MM.1S (cell line): ENCODE data around the gene TSPYL2.

Experiments used
- EZH2 ChIP-seq: fragments of 300-600 bp; sonication (generic); optimal IDR thresholded peaks from 2 replicates; pipeline ENCODE3; 2017; ENCODE audit warnings: low read depth, mild to moderate bottlenecking, antibody characterized with exemption, low read length, mixed read lengths
- TF ChIP-seq, protein P1 (sequence below): fragments of 300-600 bp; sonication (generic); IDR thresholded peaks from 2 replicates; pipeline ENCODE4 v1.5.1; 2016; ENCODE audit warnings: antibody characterized with exemption, low read length, mixed read lengths

DNA sequence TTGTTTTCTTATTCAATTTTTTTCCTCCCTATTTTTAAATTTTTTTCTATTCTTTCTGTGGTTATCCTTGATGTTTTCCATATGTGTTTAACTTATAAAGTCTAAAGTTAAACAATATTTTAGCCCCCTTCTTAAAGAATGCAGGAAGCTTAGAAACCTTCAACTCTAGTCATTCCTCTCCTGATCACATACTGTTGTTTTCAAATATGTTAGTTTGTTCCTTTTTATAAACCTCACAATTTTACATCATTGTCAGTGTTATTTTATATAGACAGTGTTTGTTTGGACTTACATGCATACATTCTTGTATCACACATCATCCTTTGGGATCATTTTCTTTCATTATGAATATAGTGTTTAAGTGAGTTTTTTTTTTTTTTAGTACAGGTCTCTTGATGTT is 43.3 kb downstream of the TSPYL2 start:
- TF ChIP-seq, protein P1, sequence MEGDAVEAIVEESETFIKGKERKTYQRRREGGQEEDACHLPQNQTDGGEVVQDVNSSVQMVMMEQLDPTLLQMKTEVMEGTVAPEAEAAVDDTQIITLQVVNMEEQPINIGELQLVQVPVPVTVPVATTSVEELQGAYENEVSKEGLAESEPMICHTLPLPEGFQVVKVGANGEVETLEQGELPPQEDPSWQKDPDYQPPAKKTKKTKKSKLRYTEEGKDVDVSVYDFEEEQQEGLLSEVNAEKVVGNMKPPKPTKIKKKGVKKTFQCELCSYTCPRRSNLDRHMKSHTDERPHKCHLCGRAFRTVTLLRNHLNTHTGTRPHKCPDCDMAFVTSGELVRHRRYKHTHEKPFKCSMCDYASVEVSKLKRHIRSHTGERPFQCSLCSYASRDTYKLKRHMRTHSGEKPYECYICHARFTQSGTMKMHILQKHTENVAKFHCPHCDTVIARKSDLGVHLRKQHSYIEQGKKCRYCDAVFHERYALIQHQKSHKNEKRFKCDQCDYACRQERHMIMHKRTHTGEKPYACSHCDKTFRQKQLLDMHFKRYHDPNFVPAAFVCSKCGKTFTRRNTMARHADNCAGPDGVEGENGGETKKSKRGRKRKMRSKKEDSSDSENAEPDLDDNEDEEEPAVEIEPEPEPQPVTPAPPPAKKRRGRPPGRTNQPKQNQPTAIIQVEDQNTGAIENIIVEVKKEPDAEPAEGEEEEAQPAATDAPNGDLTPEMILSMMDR: no peak
- TF ChIP-seq EZH2: no peak
